Fibroblast of lung (primary cell): Measurements from ENCODE around the gene MRPS6.

Experiments used
- EZH2 ChIP-seq: IDR thresholded peaks from 2 replicates; pipeline ENCODE4 v1.5.1; 2012; ENCODE audit warnings: low read length, control low read depth, mild to moderate bottlenecking; ENCODE audit errors: missing control alignments
- TF ChIP-seq, protein P1 (sequence below), 2 donors: IDR thresholded peaks in 1 of 2; conservative IDR thresholded peaks in 1 of 2; 1 replicate in 1 of 2; 2 replicates in 1 of 2; pipeline ENCODE4 v1.5.1; 2011 to 2012; ENCODE audit warnings: low read length in 2 of 2, control low read depth in 1 of 2, inconsistent platforms in 1 of 2, low read depth in 1 of 2, mild to moderate bottlenecking in 1 of 2

- TF ChIP-seq, protein P1, sequence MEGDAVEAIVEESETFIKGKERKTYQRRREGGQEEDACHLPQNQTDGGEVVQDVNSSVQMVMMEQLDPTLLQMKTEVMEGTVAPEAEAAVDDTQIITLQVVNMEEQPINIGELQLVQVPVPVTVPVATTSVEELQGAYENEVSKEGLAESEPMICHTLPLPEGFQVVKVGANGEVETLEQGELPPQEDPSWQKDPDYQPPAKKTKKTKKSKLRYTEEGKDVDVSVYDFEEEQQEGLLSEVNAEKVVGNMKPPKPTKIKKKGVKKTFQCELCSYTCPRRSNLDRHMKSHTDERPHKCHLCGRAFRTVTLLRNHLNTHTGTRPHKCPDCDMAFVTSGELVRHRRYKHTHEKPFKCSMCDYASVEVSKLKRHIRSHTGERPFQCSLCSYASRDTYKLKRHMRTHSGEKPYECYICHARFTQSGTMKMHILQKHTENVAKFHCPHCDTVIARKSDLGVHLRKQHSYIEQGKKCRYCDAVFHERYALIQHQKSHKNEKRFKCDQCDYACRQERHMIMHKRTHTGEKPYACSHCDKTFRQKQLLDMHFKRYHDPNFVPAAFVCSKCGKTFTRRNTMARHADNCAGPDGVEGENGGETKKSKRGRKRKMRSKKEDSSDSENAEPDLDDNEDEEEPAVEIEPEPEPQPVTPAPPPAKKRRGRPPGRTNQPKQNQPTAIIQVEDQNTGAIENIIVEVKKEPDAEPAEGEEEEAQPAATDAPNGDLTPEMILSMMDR (conservative IDR thresholded peaks at IDR 0.05 in 1 of 2, IDR thresholded peaks at IDR 0.05 in 1 of 2; ENCODE audit: low read depth in 1 of 2, low read length in 2 of 2), result no peak
- no peak for TF ChIP-seq EZH2
Observed at GRCh38 chr21:34156957-34157356, 83.6 kb downstream of the MRPS6 start.
